HEK293T (cell line): ENCODE data around the gene ASF1B.

ENCODE experiments used
- CTCF ChIA-PET: fragments of 350-600 bp; formaldehyde crosslinking; extraction: SDS; loops from one replicate; lab custom pipeline; 2021; ENCODE audit warnings: antibody characterized with exemption, inconsistent platforms; lab: Yijun Ruan, JAX
- POLR2A ChIA-PET: fragments of 350-600 bp; formaldehyde crosslinking; extraction: SDS; loops from one replicate; lab custom pipeline; 2020; ENCODE audit warnings: antibody characterized with exemption, inconsistent platforms; lab: Yijun Ruan, JAX
- DNase-seq: peaks from one replicate; pipeline ENCODE4 v3.0.0; 2012; ENCODE audit warnings: mixed read lengths; ENCODE audit errors: extremely low spot score
- ARNT ChIP-seq: fragments of 450-650 bp; IDR thresholded peaks from 2 replicates; pipeline ENCODE4 v1.6.1; 2017; ENCODE audit warnings: mild to moderate bottlenecking
- BHLHE40 ChIP-seq: fragments of 450-650 bp; IDR thresholded peaks from 2 replicates; pipeline ENCODE4 v1.6.1; 2016; ENCODE audit warnings: mild to moderate bottlenecking, moderate library complexity, borderline replicate concordance
- CTBP1 ChIP-seq: fragments of 450-650 bp; IDR thresholded peaks from 2 replicates; pipeline ENCODE4 v1.6.1; 2016; ENCODE audit warnings: borderline replicate concordance
- ELF4 ChIP-seq: fragments of 450-650 bp; IDR thresholded peaks from 2 replicates; pipeline ENCODE4 v1.6.1; 2017; ENCODE audit warnings: antibody characterized with exemption
- FOXA1 ChIP-seq: fragments of 450-650 bp; IDR thresholded peaks from 2 replicates; pipeline ENCODE4 v1.6.1; 2016; ENCODE audit warnings: mild to moderate bottlenecking
- FOXK2 ChIP-seq: fragments of 450-650 bp; IDR thresholded peaks from 2 replicates; pipeline ENCODE4 v1.6.1; 2016; ENCODE audit warnings: mild to moderate bottlenecking
- FOXM1 ChIP-seq: fragments of 450-650 bp; IDR thresholded peaks from 2 replicates; pipeline ENCODE4 v1.6.1; 2017; ENCODE audit warnings: mild to moderate bottlenecking, borderline replicate concordance
- HDGF ChIP-seq: fragments of 450-650 bp; IDR thresholded peaks from 2 replicates; pipeline ENCODE4 v1.6.1; 2017; ENCODE audit warnings: antibody characterized with exemption, borderline replicate concordance
- L3MBTL2 ChIP-seq: fragments of 450-650 bp; conservative IDR thresholded peaks from 2 replicates; pipeline ENCODE4 v1.6.1; 2016; ENCODE audit warnings: mild to moderate bottlenecking
- LEF1 ChIP-seq: fragments of 450-650 bp; IDR thresholded peaks from 2 replicates; pipeline ENCODE4 v1.6.1; 2017; ENCODE audit warnings: mild to moderate bottlenecking, borderline replicate concordance
- NFRKB ChIP-seq: fragments of 450-650 bp; IDR thresholded peaks from 2 replicates; pipeline ENCODE4 v1.6.1; 2016; ENCODE audit warnings: mild to moderate bottlenecking, moderate library complexity
- PKNOX1 ChIP-seq: fragments of 450-650 bp; IDR thresholded peaks from 2 replicates; pipeline ENCODE4 v1.6.1; 2016
- SP1 ChIP-seq: fragments of 450-650 bp; IDR thresholded peaks from 2 replicates; pipeline ENCODE4 v1.6.1; 2017
- SUZ12 ChIP-seq: fragments of 450-650 bp; IDR thresholded peaks from 2 replicates; pipeline ENCODE4 v1.6.1; 2016; ENCODE audit warnings: mild to moderate bottlenecking
- TARDBP ChIP-seq: fragments of 450-650 bp; IDR thresholded peaks from 2 replicates; pipeline ENCODE4 v1.6.1; 2016
- ZNF384 ChIP-seq: fragments of 450-650 bp; IDR thresholded peaks from 2 replicates; pipeline ENCODE4 v1.6.1; 2016

Gene ASF1B

GRCh38 chr19:14073261-14073924 is 63.0 kb downstream of the ASF1B start:
- ChIA-PET POLR2A (interaction anchor here (0.8 to 3.2 kb wide), 6 partner anchors 12 to 121 kb away, joined by 3 to 15 read pairs (median 4); partner anchors contain the start of genes ASF1B, C19orf67, DCAF15 and IL27RA), CTCF (interaction anchor here (0.8 to 2.6 kb wide), 5 partner anchors 10 to 194 kb away, joined by 3 to 13 read pairs (median 5); partner anchors contain the start of gene IL27RA)
- no peak for TF ChIP-seq ZNF384
- peak; percentile 78; the same call in 1 of the 2 replicates for TF ChIP-seq ARNT
- peak; percentile 57; the same call in 1 of the 2 replicates for TF ChIP-seq FOXM1
- DNase-seq = peak; percentile 79

- ChIA-PET CTCF (interaction anchor here (0.6 to 2.6 kb wide), 7 partner anchors 10 to 120 kb away, joined by 3 to 13 read pairs (median 3); partner anchors contain the start of genes ASF1B and IL27RA), POLR2A (interaction anchor here (0.6 to 3.2 kb wide), 9 partner anchors 9 to 121 kb away, joined by 3 to 15 read pairs (median 3); partner anchors contain the start of genes ASF1B, C19orf67, DCAF15 and IL27RA)
- no peak for DNase-seq
- TF ChIP-seq FOXM1 = no peak
- no peak for TF ChIP-seq NFRKB
- TF ChIP-seq PKNOX1 = no peak
- TF ChIP-seq ELF4 = no peak
Observed at GRCh38 chr19:14072535-14073260, 63.7 kb downstream of the ASF1B start, which contains the start of gene MISP3. TSS of gene MISP3 (plus strand) at chr19:14072786. CDS start at chr19:14073310, 524 bp downstream.

- ChIA-PET POLR2A (no interaction called here), CTCF (interaction anchor here (0.6 to 1.5 kb wide), 4 partner anchors 11 to 422 kb away, joined by 3 to 4 read pairs (median 3); no protein-coding TSS in a partner anchor)
- TF ChIP-seq HDGF (no peak), NFRKB (no peak), TARDBP (no peak), FOXA1 (no peak), ELF4 (no peak), FOXM1 (no peak), SUZ12 (no peak), L3MBTL2 (no peak), CTBP1 (no peak), FOXK2 (no peak), ARNT (no peak), ZNF384 (no peak), PKNOX1 (no peak), SP1 (no peak), LEF1 (no peak), BHLHE40 (no peak)
- DNase-seq = no peak
Observed at GRCh38 chr19:14070268-14071050, 65.9 kb downstream of the ASF1B start.
